NCI-H146 treated with DMSO at 0.1 percent for 48 hours (cell line): Measurements from ENCODE around the gene EP300.
"Not testable (repeated sequence)": the region's sequence is repeated elsewhere in the genome, so short reads cannot be mapped to it uniquely, and the experiment has no call there.

ENCODE experiments used
- DNase-seq: peaks from one replicate; lab custom pipeline; 2025; ENCODE audit not compliant: unreplicated experiment; lab: John Stamatoyannopoulos, UW

EP300 gene

GRCh38 chr22:41092023-41092817 lies at the start of gene EP300:
EP300 (plus strand) TSS chr22:41092592; CDS start chr22:41093005, 413 bp downstream.
- no peak for DNase-seq

DNA sequence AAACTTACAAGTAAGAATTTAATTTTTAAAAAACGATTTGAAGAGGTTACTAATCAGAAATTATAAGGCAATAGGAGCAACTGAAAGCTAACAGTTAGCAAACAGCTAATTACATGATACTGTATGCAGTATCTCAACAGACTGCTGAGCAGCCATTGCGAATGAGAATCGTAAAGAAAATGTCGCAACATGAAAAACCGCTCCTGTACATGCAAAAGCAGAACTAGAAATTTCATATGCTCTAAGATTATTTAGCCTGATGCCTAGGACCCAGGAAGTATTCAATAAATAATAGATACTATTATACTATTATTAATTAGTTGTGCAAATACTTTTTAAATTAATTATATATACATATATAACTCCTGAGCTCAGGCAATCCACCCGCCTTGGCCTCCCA lies 48.7 kb upstream of the EP300 start:
- DNase-seq: no peak

DNA sequence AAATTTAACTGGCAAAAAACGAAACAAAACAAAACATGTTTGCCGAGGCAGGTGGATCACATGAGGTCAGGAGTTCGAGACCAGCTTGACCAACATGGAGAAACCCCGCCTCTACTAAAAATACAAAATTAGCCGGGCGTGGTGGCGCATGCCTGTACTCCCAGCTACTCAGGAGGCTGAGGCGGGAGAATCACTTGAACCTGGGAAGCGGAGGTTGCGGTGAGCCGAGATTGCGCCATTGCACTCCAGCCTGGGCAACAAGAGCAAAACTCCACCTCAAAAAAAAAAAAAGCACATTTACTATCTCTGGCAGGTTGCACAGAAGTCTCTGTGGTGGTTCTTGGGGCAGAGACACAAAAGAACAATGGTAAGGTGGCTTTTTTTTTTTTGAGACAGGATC lies 46.8 kb upstream of the EP300 start:
- not testable (repeated sequence) for DNase-seq

GRCh38 chr22:41047801-41048211 lies 44.6 kb upstream of the EP300 start:
- no peak for DNase-seq

- not testable (repeated sequence) for DNase-seq
Measured at GRCh38 chr22:41048345-41048744, 44.0 kb upstream of the EP300 start.

- peak; percentile 23 for DNase-seq
Measured at GRCh38 chr22:41048791-41049717, 43.3 kb upstream of the EP300 start.

DNA sequence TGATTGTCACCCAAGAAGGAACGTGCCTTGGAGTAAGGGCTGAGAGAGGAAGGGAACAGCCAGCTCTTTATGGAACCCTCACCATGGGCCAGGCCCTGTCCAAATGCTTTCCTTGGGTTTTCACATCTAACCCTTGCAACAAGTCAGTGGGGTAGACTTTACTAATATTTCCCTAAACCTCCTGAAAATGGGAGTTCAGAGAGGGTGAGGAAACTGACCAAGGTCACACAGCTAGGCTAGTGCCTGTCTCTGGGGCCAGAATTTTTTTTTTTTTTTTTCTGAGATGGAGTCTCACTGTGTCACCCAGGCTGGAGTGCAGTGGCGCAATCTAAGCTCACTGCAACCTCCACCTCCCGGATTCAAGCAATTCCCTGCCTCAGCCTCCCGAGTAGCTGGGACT lies 42.6 kb upstream of the EP300 start:
- DNase-seq: not testable (repeated sequence)

- no peak for DNase-seq
Measured at GRCh38 chr22:41050883-41051282, 41.5 kb upstream of the EP300 start.

DNA sequence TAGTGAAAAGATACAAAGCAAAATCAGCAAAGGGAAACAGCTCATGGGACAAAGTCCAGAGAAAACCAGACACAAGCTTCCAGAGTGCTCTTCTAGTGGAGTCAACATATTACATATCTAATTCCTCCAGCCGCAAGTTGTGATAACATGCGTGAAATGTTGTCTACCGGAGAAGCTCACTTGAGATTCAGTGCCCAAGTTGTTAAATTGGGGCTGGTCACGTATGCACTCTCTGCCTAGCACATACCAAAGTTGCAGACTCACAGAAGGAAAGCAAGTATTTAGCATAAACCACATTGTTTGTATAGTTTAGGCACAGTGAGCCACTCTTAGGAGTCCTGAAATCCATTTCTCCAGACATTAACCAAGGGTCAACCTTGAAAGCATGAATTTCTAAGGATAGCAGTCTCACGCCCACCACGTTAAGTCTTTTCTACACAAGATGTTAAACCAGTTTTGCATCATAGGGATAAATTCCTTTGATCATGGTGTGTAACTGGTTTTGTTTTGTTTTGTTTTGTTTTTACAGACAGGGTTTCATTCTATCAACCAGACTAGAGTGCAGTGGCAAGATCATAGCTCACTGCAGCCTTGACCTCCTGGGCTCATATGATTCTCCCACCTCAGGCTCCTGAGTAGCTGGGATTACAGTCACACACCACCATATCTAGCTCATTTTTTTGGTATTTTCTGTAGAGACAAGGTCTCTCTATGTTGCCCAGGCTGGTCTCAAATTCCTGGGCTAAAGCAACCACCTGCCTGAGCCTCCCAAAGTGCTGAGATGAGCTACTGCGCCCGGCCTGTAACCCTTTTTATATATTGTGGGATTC lies 39.5 kb upstream of the EP300 start:
- no peak for DNase-seq

- no peak for DNase-seq
Measured at GRCh38 chr22:41057076-41057475, 35.3 kb upstream of the EP300 start.

- no peak for DNase-seq
Measured at GRCh38 chr22:41062146-41062545, 30.2 kb upstream of the EP300 start.

GRCh38 chr22:41064326-41064725 lies 28.1 kb upstream of the EP300 start:
- DNase-seq: not testable (repeated sequence)

GRCh38 chr22:41066341-41066740 lies 26.1 kb upstream of the EP300 start:
- not testable (repeated sequence) for DNase-seq

DNA sequence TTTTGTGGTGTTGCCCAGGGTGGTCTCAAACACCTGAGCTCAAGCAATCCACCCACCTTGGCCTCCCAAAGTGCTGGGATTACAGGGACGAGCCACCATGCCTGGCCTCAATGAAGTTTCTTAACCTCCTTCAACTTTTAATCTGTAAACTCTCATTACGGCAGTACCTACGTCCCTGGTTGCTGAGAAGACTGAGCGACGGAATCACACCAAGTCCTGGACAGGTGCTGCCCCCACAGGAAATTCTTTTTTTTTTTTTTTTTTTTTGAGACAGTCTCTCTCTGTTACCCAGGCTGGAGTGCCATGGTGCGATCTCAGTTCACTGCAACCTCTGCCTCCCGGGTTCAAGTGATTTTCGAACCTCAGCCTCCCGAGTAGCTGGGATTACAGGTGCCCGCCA lies 24.4 kb upstream of the EP300 start:
- DNase-seq: not testable (repeated sequence)

GRCh38 chr22:41070665-41071331 lies 21.6 kb upstream of the EP300 start:
- no peak for DNase-seq

DNA sequence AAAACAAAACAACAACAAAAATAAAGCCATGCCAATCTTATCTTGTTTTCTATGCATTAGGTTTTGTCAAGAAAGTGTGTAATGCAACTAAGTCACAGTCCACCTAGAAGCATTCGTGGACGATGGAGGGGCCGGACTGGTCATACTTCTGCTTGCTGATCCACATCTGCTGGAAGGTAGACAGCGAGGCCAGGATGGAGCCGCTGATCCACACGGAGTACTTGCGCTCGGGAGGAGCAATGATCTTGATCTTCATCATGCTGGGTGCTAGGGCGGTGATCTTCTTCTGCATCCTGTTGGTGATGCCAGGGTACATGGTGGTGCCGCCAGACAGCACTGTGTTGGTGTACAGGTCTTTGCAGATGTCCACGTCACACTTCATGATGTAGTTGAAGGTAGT lies 18.3 kb upstream of the EP300 start:
- no peak for DNase-seq

DNA sequence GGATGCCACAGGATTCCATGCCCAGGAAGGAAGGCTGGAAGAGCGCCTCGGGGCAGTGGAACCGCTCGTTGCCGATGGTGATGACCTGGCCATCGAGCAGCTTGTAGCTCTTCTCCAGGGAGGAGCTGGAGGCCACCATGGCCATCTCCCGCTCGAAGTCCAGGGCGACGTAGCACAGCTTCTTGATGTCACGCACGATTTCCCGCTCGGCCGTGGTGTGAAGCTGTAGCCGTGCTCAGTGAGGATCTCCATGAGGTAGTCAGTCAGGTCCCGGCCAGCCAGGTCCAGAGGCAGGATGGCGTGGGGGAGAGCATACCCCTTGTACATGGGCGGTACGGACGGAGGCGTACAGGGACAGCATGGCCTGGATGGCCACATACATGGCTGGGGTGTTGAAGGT lies 17.9 kb upstream of the EP300 start:
- no peak for DNase-seq

DNA sequence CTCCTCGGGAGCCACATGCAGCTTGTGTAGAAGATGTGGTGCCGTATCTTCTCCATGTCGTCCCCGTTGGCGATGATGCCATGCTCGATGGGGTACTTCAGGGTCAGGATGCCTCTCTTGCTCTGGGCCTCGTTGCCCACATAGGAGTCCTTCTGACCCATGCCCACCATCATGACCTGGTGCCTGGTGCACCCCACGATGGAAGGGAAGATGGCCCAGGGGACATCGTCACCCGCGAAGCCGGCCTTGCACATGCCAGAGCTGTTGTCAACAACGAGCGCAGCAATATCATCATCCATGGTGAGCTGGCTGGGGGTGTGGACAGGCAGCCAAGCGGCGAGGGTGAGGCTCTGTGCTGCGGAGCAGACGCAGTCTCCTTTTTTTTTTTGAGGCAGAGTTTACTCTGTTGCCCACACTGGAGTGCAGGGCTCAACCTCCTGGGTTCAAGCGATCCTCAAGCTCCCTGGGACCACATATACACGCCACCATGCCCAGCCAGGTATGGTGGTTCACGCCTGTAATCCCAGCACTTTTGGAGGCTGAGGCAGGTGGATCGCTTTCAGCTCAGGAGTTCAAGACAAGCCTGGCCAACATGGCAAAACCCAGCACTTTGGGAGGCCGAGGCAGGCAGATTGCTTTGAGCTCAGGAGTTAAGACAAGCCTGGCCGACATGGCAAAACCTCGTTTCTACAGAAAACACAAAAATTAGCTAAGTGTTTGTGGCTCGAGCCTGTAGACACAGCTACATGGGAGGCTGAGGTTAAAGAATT lies 17.3 kb upstream of the EP300 start:
- no peak for DNase-seq

DNA sequence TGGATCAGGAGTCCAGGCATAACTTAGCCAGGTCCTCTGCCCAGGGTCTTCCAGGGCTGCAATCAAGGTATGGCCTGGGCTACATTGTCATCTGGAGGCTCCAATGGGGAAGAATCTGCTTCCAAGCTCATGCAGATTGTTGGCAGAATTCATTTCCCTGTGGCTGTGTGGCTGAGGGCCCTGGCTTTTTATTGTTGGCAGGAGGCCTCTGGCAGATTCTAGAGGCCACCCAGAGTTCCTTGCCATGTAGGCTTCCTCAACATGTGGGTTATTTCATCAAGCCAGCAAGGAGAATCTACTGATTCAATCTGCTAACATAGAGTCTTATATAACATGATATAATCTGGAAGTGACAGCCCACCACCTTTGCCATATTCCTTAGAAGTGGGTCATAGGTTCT lies 16.4 kb upstream of the EP300 start:
- DNase-seq: no peak

DNA sequence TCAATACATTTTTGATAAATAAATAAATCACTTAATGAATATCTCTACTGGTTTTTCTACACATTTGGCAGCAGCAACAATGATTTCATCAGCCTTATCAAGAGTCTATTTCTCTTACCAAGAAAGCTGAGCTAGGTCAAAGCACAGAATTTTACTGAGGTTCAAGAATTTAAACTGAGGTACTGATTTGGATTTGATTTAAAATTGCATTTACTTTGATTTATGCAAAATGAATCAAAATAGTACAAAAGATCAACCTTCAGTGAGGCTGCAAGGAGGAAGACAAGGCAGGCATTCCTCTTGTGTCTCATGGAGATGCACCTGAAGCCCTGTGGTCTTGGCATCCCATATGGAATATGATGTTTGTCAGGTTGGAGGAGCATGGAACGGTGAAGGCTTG lies 15.5 kb upstream of the EP300 start:
- no peak for DNase-seq
